ENCODE results near the gene NME1. TPM values are rescaled to one million over a fixed set of nuclear protein-coding genes. Genes with fewer than 3 reads are reported as not detected.

NME1 gene
- total and polyA plus RNA-seq, 9 of the 15 experiments (the other 6 are each of a cell fraction or from before 2014, with no cell fraction given): 449 to 1,588 (median 604) TPM

- TF ChIP-seq, protein P1, sequence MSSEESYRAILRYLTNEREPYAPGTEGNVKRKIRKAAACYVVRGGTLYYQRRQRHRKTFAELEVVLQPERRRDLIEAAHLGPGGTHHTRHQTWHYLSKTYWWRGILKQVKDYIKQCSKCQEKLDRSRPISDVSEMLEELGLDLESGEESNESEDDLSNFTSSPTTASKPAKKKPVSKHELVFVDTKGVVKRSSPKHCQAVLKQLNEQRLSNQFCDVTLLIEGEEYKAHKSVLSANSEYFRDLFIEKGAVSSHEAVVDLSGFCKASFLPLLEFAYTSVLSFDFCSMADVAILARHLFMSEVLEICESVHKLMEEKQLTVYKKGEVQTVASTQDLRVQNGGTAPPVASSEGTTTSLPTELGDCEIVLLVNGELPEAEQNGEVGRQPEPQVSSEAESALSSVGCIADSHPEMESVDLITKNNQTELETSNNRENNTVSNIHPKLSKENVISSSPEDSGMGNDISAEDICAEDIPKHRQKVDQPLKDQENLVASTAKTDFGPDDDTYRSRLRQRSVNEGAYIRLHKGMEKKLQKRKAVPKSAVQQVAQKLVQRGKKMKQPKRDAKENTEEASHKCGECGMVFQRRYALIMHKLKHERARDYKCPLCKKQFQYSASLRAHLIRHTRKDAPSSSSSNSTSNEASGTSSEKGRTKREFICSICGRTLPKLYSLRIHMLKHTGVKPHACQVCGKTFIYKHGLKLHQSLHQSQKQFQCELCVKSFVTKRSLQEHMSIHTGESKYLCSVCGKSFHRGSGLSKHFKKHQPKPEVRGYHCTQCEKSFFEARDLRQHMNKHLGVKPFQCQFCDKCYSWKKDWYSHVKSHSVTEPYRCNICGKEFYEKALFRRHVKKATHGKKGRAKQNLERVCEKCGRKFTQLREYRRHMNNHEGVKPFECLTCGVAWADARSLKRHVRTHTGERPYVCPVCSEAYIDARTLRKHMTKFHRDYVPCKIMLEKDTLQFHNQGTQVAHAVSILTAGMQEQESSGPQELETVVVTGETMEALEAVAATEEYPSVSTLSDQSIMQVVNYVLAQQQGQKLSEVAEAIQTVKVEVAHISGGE (CRISPR knock-in tag; IDR thresholded peaks at IDR 0.05): 0 out of 6 replicates have a peak, but pooled peaks of 1 of the 3 experiments have one; percentile 49
- TF ChIP-seq, protein P2, sequence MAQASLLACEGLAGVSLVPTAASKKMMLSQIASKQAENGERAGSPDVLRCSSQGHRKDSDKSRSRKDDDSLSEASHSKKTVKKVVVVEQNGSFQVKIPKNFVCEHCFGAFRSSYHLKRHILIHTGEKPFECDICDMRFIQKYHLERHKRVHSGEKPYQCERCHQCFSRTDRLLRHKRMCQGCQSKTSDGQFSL (CRISPR knock-in tag; IDR thresholded peaks at IDR 0.05): 0 out of 2 replicates have a peak, but pooled peaks have one; percentile 50
- TF ChIP-seq, protein P2 (tag; IDR thresholded peaks at IDR 0.05): no peak
- TF ChIP-seq FOXP4 (CRISPR knock-in tag; IDR thresholded peaks at IDR 0.05; ENCODE audit: borderline replicate concordance) (peak; percentile 18; the same call in 1 of the 2 replicates), ARID4B (CRISPR knock-in tag; IDR thresholded peaks at IDR 0.05) (0 out of 2 replicates have a peak, but pooled peaks have one; percentile 64), ETV1 (tag; conservative IDR thresholded peaks at IDR 0.05; ENCODE audit: low read depth) (no peak), ZNF431 (CRISPR knock-in tag; IDR thresholded peaks at IDR 0.05) (peak; percentile 24; the same call in 1 of the 2 replicates), ZNF644 (tag; IDR thresholded peaks at IDR 0.05; ENCODE audit: low read depth) (no peak), SAP30 (IDR thresholded peaks at IDR 0.05; ENCODE audit: borderline replicate concordance, insufficient read depth, low read depth, low read length, poor library complexity, severe bottlenecking) (peak; percentile 74)
- TF ChIP-seq, protein P3, sequence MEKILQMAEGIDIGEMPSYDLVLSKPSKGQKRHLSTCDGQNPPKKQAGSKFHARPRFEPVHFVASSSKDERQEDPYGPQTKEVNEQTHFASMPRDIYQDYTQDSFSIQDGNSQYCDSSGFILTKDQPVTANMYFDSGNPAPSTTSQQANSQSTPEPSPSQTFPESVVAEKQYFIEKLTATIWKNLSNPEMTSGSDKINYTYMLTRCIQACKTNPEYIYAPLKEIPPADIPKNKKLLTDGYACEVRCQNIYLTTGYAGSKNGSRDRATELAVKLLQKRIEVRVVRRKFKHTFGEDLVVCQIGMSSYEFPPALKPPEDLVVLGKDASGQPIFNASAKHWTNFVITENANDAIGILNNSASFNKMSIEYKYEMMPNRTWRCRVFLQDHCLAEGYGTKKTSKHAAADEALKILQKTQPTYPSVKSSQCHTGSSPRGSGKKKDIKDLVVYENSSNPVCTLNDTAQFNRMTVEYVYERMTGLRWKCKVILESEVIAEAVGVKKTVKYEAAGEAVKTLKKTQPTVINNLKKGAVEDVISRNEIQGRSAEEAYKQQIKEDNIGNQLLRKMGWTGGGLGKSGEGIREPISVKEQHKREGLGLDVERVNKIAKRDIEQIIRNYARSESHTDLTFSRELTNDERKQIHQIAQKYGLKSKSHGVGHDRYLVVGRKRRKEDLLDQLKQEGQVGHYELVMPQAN (IDR thresholded peaks at IDR 0.05; ENCODE audit: borderline replicate concordance): peak; percentile 32; the same call in 1 of the 2 replicates
Observed at GRCh38 chr17:51120357-51120738, 33.0 kb upstream of the NME1 start (continued).

Measured in K562 (cell line).